Measurements from ENCODE around the gene CHST8.

CHST8 gene

DNA sequence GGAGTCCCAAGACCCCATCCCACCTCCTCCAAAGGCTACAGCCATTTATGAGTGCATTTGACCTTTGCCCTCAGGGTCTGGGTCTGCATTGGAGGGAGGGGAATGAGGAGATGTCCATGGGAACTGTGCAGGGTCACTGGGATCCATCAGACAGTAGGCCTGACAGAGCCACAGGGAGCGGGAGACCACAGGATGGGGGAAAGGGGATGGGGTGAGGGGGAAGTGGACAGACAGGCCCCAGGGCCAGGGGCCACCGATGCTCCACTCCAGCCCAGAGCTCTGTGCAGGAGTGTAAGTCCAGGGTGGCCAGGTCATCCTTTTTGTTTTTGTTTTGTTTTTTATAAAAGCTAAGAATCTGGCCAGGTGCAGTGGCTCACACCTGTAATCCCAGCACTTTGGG is 82.5 kb downstream of the CHST8 start:
- no peak overlapping the region for H3K4me3 ChIP-seq
- no peak for DNase-seq (ENCODE audit: low spot score)
- no peak for TF ChIP-seq CTCF (IDR thresholded peaks at IDR 0.05)
- H3K27ac ChIP-seq, result no peak overlapping the region

DNA sequence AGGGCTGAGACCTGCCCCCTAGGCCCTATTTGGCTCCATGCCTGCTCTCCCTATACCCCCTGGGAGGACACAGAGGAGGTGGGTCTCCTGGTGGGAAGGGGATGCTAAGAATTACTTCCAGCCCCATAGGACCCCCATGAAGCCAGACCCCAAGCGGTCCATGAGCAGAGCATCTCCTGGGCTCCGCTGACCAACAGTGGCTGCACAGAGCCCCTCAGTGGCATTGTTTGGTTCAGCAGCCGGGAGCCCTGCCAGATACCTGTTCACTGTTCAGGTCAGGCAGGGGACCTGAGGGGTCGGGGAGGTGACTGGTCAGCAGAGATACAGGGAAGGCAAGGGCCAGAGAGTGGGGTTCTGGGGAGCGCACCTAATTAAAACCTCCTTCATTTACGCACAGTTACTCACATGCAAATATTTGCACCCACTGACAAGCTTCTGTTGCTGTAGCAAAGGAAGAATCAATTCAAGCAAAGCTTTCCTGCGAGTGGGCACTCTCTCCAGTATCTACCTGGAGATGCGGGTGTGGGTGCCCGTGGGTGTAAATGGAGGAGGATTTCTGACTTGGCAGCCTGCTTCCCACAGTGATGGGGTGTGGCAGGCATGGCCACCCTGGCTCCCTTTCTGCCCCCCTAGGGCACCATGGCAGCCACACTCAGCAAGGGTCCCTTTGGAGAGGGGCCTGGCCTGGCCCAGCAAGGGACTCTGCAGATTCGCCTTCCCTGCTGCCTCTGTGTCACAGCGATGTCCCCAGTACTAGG is 83.5 kb downstream of the CHST8 start:
- Histone ChIP-seq H3K27ac (no peak overlapping the region), H3K4me3 (no peak overlapping the region)
- TF ChIP-seq CTCF (IDR thresholded peaks at IDR 0.05), result no peak
- no peak for DNase-seq (ENCODE audit: low spot score)

GRCh38 chr19:33705860-33706259 is 84.1 kb downstream of the CHST8 start:
- TF ChIP-seq CTCF (IDR thresholded peaks at IDR 0.05), result no peak
- H3K4me3 ChIP-seq, result no peak overlapping the region
- H3K27ac ChIP-seq, result no peak overlapping the region
- DNase-seq (ENCODE audit: low spot score), result no peak

GRCh38 chr19:33706631-33707030 is 84.9 kb downstream of the CHST8 start:
- Histone ChIP-seq H3K27ac (no peak overlapping the region), H3K4me3 (no peak overlapping the region)
- TF ChIP-seq CTCF (IDR thresholded peaks at IDR 0.05), result no peak
- DNase-seq (ENCODE audit: low spot score), result no peak

DNA sequence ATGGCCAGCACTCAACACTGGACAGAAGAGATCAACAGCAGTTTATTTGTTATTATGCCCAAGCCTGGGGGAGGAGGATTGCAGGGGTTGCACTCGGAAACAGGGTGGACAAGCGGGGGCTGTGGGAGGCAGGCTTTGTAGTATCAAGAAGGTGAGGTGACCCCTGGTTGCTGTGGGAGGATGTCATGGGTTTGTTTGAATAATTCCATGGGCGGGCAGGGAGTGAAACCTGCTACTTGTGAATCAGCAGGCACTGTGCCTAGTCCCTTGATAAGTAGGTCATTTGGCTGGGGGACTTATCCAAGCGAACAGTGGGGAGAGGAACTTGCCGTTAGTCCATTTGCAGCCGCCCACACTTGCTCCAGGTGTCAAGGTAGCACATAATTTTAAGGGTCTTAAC is 90.5 kb downstream of the CHST8 start:
- no peak for DNase-seq (ENCODE audit: low spot score)

DNA sequence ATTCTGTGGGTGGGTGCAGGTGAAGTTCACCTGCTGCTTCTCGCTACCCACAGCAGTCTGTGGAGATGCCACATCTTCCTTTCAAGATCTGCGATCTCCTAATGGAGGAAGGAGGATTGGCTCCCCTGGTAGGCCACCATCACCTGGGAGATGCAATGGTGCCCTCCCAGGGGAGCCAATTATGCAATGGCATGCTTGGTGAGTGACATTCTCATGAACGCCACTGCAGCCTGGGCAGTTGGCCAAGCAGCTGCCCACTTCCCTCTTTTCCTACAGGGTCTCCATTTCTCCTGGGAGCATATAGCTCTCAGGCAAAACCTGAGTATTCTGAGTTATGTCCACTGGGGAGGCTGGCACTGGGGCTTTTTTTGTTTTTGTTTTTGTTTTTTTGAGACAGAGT is 91.4 kb downstream of the CHST8 start:
- no peak overlapping the region for H3K27ac ChIP-seq
- TF ChIP-seq CTCF (IDR thresholded peaks at IDR 0.05), result no peak
- no peak for DNase-seq (ENCODE audit: low spot score)
- H3K4me3 ChIP-seq, result no peak overlapping the region

More for the DNA sequence above, 90.5 kb downstream of the CHST8 start:
- H3K27ac ChIP-seq, result no peak overlapping the region
- H3K4me3 ChIP-seq, result no peak overlapping the region
- TF ChIP-seq CTCF (IDR thresholded peaks at IDR 0.05), result no peak

- Histone ChIP-seq H3K4me3 (no peak overlapping the region), H3K27ac (no peak overlapping the region)
- no peak for DNase-seq (ENCODE audit: low spot score)
- TF ChIP-seq CTCF (IDR thresholded peaks at IDR 0.05), result no peak
Observed at GRCh38 chr19:33714149-33714548, 92.4 kb downstream of the CHST8 start.

Data from coronary artery (tissue), 2 donors.